Activated CD4-positive, alpha-beta T cell treated with anti-CD3 and anti-CD28 coated beads, Interleukin-2, amount 50 U/mL, for 24 hours (primary cell): ENCODE data around the gene NALCN.

ENCODE experiments used
- DNase-seq, 2 donors: peaks; one replicate each; pipeline ENCODE4 v3.0.0-alpha.2; 2020; ENCODE audit warnings: low read depth in 1 of 2, low spot score in 1 of 2

The NALCN gene

GRCh38 chr13:101140087-101140770, 276.1 kb downstream of the NALCN start:
- DNase-seq, result no peak

- no peak for DNase-seq
These were observed 277.2 kb downstream of the NALCN start for GRCh38 chr13:101139081-101139480.

DNA sequence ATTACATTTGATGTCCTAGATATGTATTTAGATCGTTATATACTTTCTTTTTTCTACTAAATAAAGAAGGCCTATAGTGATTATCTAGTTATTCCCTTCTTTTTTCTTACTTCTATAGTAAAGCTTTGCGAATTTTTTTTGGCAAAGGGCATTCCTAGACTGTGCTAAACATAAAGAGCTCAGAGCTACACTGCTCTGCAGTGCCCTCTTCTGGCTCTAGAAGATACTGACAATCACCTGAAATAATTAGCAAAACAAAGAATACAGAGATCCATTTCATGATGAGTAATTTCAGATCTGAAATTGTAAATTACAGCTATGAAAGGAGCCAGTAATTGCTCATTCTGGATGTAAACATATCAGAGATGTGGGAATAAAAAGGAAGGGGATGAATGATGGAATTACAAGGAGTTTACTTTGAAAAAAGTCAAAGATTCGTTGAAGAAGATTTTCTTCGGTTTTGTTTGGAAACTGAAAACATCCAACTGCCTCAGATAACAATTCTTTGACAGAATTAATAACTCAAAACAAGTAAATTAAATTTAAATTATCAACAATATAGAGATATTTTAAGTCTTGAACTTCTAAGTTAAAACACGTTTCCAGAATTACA, 288.5 kb downstream of the NALCN start:
- no peak for DNase-seq

GRCh38 chr13:101123028-101123427, 293.3 kb downstream of the NALCN start:
- DNase-seq, result no peak

GRCh38 chr13:101121608-101122007, 294.7 kb downstream of the NALCN start:
- DNase-seq, result no peak

GRCh38 chr13:101120007-101120406, 296.3 kb downstream of the NALCN start:
- DNase-seq, result no peak

DNA sequence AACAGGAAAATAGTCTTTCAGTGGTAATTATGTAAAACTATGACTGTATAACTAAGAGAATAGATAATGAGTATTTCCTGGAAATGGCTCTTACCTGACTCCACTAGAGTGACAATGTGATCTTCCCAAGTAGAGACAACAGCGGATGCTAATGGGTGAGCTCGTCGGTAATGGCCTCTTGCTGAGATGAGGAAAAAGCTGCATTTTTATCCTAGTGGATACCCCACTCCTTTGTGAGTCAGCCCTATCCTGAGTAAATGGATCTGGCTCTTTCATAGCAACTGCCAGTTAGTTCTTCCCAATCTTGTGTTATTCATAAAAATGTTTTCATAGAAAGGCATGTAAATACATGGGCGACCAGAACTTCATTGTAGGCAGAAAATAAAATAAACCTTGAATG, 299.5 kb downstream of the NALCN start:
- DNase-seq, result no peak

DNA sequence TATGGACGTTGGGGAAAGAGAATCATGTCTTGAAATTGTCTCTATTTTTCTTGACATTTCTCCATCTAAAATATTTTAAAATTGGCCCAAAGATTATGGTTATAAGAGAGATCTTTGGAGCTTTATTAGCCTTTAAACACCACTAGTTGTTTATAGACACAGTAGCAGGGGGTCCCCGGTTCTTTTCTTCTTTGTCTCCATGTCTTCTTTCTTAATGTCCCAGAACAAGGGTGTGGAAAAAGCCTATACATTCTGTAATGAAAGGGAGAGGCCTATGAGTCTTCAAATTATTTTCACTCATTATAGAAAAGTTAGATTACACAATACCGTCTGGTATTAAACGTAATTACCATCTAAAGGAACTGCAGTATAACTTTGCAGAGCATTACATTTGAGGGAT, 300.0 kb downstream of the NALCN start:
- DNase-seq, result no peak

DNA sequence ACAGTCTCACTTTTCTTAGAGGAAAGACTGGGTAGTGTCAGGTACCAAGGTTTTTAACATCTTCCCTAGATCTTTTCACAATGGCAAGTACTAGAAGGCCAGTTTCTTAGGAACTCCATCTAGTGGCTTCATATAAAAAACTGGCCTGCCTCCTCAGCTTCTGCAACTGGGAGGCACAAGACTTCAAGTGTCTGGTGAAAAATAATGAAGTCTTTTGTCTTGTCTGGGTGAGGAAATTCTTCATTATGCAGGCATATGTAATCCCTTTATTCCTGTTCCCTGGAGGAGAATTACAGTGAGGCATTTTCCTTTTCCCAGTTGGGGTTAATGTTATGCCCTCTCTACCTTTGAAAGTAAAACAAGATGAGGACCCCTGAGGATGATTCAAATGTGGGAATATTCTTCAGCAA, 300.5 kb downstream of the NALCN start:
- DNase-seq, result no peak

- no peak for DNase-seq
These were observed 304.4 kb downstream of the NALCN start for GRCh38 chr13:101111894-101112293.

GRCh38 chr13:101109005-101109404, 307.3 kb downstream of the NALCN start:
- no peak for DNase-seq

DNA sequence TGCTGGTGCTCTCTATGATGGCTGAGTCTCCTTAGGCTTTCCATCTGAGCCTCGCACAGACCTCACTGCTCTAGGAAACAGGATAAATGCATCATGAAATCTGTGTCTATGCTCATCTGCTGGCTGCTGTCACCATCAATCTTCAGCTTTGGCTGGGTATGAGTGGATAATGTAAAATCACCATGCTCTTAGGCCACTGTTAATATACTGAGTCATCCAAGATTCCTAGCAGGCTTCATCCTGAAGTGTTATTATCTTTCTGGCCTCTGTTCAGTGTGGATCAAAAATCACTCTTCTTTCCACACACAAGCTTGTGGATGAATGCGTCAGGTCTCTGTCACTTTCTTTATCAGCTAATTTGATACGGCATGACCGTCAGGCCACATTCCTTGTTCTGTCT, 317.4 kb downstream of the NALCN start:
- no peak for DNase-seq

- DNase-seq, result no peak
These were observed 323.3 kb downstream of the NALCN start for GRCh38 chr13:101092985-101093384.

- DNase-seq, result no peak
These were observed 326.0 kb downstream of the NALCN start for GRCh38 chr13:101090287-101090686.

DNA sequence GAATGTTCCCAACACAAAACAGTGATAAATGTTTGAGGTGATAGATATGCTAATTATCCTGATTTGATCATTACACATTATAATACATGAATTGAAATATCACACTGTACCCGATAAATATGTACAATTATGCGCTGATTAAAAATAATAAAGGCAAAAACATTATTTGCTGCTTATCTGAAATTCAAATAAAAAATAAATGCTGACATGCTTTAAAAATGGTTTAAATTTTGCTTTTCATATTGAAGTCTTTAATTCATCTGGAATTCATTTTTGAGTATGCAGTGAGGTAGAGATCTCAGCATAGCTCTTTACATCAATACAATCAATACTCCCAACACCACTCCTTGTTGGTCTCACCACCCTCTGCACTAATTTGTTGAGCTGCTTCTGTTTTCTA, 330.8 kb downstream of the NALCN start:
- DNase-seq, result no peak

GRCh38 chr13:101082441-101082840, 333.9 kb downstream of the NALCN start:
- DNase-seq, result no peak

DNA sequence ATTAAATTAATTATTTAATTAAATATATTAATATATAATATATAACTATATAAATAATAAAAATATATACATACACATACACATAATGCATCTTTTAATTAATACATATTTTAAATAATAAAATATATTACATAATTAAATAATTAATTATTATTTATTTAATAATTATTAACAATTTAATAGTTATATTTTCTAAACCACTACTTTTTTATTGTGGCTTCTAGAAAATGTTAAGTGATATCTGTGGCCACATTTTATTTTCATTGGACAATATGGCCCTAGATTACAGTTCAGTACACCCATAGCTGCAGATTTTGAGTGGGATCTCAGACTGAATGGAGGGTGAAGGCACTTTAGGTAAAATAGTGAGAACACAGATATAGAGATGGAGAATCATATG, 335.7 kb downstream of the NALCN start:
- no peak for DNase-seq

GRCh38 chr13:101065329-101065728, 351.0 kb downstream of the NALCN start:
- DNase-seq, result no peak

DNA sequence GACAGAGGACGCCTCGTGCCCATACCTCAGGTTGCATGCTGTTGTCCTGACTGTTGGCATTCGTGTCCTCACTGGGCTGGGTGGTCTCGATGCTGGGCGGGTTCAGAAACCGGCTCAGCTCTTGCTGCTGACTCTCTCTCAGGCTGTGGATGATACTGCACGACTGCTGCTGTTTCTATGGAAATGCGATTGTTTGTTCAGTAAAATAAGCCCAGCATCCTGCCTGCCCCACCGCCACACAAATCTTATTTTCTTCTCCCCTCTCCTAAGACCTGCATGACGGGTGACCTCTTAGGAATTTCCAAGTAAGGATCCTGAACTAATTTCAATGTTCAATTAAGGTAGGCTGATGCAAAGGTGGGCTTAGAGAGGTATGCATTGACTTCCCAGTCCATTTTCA, 356.5 kb downstream of the NALCN start:
- DNase-seq, result no peak

- no peak for DNase-seq
These were observed 357.5 kb downstream of the NALCN start for GRCh38 chr13:101058841-101059240.

GRCh38 chr13:101053301-101054093, 362.8 kb downstream of the NALCN start:
- no peak for DNase-seq

GRCh38 chr13:101049166-101049850, 367.0 kb downstream of the NALCN start:
- no peak for DNase-seq
